NCI-H146 (cell line): ENCODE measurements around the gene LRMDA.
A peak's percentile ranks its signal among the peaks of the same experiment; 100 is the strongest.
"Not testable (repeated sequence)": the region's sequence is repeated elsewhere in the genome, so short reads cannot be mapped to it uniquely, and the experiment has no call there.

Source experiments
- DNase-seq: peaks from one replicate; lab custom pipeline; 2025; lab: John Stamatoyannopoulos, UW

Gene LRMDA

DNA sequence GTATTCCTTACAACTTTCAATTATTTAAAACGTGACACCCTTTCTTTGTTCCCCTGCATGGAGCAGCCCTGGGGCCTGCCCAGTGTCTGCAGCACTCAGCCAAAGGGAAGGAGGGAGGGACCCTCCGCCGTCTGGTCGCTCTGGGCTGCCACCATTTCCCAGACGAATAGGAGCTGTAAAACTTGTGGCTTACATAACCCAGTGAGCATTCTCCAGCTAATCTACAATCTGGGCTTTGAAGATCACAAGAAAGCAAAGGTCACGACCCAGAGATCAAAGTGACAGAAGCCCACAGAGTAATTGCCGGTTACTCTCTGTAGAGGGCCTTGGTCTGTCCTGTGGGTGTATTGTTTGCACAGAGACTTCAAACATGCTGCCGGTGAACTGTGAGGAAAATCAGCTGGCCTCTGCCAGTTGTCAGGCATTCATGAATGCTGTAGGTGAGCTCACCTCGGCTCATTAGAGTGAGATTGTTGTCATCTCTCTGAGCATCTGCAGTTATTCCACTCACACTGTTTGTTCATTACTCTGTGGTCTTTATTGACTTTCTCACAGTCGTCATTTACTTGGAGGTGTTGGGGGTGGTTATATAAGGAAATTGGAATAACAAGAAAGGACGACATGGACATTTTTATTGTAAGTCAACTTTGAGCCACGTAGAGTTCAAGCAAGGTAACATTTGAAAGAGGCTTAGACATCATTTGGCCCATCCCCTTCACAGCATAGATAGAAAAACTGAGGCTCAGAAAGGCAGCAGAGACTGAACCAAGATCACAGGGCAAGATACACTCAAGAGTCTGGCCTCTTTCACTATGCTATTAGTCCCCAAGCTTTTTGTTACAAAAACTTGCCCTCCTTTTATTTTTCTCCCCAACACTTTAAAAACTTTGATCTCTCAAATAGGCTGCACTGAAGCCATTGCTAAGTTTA is 619.8 kb downstream of the LRMDA start:
- DNase-seq, result peak; percentile 83

DNA sequence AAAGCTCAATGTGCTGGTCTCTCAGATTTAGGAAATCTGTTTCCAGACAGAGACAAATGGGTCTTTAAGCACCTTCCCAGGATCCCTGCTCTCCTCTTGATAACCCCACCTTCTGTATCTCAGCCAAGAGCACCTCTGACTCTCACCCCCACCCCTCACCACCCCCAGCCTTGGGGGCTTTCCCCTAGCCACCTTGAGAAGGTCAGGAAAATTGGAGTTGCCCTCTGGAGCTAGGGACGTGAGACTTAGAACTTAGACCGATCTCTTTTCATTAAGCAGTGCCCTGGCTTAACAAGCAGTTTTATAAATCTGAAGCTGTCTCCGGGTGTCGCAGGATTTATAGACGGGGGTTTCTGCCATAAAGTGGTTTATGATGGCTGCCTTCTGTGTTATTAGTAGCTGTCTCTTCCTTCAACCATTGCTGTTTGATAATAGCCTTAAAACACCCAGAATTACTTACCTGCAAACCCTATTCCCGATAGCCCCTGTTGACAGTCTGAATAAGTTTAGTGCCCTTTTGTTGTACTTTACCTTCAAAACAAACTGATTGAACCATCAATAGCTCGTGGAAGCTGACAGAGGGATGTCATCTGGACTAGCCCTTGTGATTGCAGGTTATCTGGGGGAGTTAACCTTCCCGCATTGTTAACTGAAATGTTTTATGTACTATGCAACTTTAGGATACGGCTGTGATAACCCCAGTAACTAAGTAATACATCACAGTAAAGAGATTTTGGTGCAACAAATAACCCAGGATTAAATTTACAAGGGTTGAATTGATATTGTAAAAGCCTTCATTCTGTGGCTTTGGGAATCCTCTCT is 621.5 kb downstream of the LRMDA start:
- DNase-seq, result no peak

DNA sequence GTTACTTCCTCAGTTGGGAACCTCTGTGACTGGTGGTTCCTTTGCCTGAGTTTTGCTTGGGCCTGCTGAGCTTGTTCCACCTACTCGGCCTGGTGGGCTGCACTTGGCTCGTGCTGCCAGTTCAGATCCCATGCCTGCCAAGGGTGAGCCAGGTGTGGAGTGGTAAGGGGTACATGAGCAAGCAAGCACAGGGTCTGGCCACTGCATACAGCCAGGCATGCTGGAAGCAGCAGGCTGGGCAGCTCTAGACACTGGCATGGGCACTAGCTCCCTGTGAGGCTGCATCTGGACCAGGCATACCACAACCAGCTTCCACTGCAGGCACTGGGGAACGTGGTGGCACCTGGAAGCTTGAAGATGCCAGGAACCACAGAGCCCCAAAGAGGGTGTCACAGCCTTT is 624.0 kb downstream of the LRMDA start:
- DNase-seq, result no peak

DNA sequence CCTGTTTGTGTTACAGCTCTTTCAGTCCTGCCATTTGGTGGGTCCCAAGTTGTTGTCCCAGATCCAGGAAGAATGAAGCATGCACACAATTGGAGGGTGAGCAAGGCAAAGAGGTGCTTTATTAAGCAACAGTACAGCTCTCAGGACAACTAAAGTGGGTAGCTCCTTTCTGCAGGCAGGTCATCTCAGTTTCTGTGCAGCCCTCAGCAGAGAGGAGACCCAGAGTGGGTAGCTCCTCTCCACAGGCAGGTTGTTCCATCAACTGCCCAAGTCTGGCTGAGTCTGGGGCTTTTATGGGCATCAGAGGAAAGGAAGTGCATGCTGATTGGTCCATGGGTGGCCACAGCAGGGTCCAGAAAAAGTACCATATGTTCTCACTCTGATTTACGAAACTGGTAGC is 624.5 kb downstream of the LRMDA start:
- no peak for DNase-seq

DNA sequence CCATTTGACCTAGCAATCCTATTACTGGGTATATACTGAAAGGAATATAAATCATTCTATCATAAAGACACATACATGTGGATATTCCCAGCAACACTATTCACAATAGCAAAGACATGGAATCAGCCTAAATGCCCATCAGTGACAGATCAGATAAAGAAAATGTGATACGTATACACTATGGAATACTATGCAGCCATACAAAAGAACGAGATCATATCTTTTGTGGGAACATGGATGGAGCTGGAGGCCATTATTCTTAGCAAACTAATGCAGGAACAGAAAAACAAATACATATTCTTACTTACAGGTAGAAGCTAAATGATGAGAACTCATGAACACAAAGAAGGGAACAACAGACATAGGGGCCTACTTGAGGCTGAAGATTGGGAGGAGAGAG is 629.6 kb downstream of the LRMDA start:
- not testable (repeated sequence) for DNase-seq

DNA sequence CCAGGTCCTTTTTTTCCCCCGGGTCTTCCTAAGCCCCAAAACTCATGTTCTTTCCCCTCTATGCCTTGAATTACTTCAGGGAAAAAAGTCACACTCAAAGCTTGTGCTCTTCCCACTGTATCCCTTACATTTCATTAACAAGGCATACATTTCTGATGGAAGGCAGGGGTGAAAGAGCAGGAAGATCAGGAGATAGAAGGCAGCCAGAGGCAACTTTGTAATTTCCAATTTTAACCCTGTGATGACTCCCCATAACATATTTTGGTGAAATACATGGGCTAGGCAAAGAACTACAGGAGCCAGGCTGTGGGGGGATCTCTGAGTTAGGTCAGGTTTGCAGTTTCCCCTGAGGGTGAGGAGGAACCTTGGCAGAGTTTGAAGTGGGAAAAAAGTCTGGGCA is 635.0 kb downstream of the LRMDA start:
- no peak for DNase-seq

DNA sequence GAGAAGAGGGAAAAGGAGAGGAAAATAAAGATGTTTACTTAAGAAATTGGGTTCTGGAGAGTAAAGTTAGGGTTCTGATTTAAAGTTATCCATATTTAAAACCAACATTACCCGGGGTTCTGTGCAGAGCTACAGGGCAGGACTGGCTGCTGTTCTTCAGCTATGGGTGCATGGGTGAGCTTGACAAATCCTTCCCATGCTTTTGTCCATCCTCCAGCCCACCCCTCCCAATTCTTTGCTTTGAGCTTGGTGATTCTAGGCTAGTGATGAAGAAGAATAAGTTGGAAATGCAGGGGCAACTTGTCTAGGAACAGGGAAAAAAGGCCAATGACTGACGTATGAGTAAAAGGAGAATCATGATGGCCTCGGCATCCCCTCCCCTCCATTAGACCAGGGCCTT is 636.0 kb downstream of the LRMDA start:
- no peak for DNase-seq

DNA sequence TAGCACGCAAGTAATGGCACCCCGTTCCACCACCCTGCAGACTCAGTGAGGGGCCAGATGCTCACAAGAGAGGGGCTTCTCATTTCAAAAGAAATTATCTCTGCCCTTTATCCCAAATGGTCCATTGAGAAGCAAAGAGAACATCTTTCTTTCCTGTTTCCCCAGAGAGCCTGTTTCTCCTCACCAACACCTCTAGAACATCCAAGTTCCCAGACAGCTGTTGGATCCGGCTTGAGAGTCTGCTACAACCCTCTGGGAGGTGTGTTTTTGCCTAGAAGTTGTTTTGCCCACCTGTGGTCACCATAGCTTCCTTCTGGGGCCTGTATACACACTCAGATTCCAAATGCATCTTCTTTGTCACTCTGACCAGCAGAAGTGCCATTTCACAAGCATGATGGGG is 637.4 kb downstream of the LRMDA start:
- DNase-seq, result no peak

DNA sequence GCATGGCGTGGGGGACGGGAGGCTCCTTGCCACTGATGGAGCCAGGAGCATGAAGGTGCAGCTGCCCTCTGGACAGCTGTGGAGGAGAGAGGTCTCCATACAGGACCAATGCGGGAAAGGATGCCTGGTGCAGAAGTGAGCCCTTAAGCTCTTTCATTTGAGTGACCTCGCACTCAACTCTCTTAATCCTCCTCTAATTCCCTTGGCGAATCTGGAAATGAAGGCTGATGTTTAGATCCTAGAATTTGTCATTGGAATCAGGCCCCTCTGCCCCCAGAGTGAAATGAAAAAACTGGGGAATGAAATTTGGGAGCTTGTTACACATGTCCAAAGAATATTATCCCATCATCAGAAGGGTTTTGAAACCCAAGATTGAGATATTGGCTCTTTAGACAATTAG is 639.5 kb downstream of the LRMDA start:
- no peak for DNase-seq

DNA sequence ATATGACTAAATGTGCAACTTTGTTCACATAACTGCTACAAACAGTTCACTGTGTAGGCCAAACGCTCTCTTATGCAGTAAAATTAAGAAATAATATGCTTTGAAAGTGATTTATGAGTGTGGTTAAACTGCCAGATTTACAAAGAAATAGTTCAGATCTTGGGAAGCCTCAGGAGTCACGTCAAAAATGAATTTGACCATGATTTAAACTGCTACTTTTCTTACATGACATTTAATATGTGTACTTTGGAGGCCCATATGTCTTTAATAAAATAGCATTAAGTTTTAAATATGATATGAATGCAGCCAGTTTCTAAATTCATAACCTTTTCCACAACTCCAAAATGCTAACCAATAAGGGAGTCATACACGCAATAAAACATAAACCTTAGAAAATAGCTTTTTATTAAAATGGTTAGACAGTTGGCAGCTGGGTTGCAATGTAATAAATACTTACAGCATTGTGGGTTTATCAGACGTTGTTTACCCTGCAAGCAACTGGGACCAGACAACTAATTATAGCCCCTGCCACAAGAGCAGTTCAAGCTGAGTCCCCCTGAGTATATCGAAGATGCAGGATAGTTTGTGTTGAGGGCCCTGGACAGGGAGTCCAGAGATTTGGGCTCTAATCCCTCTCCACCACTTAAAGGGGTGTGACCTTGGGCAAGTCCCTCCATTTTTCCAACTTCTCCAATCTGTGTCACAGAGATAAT is 640.4 kb downstream of the LRMDA start:
- no peak for DNase-seq

DNA sequence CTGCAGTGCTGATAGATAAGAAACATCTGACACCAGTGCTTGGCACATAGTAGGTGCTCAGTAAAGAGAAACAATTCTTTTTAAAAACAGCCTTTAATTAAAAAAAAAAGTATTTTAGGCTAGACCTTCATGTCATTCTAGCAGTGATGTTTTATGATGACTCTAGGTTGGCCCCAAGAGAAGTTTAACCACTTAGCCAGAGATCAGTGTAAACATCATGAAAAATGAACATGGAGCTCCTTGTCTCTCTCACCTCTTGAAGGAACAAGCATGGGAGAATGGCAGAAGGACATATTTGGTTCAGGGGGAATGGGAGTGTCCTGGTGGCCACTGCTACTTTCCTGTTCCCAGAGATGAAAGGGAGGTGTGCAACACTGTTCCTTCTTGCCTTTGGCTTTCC is 641.0 kb downstream of the LRMDA start:
- DNase-seq, result no peak

DNA sequence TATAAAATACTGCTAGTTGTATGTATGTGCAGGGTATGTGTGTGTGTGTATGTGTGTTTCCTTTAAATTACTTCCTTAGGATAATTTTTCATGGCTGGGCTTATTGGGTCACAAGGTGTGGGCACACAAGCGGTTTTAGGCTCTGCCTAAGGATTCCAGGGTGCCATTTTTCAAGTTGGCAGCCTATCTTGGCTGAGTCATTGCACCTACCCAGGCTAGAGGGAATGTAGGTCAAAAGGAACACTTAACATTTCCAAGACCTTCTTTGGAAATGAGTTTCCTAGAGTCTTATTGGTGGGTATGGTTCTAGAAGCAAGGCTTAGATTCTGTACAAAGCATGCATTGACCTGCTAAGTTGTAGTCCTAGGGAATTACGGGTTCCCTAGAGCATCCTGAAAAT is 642.1 kb downstream of the LRMDA start:
- no peak for DNase-seq

DNA sequence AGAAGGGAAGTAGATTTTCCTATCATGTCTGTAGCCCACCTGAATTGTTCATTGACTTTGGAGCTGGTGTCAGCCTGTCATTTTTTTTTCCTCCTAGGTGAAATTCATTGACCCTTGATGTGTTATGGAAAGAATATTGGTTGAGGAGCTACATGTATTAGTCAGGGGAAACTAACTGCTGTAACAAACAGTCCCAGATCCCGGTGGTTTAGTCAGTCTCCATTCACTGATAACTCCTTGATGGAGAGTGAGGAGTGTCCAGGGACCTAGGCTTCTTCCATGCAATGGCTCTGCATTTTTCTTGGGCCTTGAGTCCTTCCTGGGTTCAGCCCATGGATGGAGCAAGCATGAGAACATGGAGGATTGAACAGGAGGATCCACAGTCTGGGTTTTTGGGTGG is 643.2 kb downstream of the LRMDA start:
- no peak for DNase-seq

DNA sequence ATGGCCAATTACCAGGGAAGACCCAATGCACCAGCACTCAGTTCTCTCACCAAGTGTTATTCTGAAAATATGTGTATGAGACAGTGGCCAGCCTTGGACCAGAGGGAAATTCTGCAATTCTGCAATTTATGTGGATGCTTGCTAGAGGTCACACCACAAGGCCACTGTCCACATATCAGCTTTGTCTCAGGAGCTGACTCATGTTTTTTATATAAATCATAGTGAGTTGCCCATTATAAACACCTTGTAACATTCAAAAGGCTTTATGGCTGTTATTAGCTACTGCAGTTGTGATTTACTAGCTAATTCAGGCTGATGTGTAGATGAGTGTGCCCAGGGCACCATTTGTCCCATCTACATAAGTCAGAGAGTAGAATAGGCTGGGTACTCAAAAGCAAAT is 649.0 kb downstream of the LRMDA start:
- DNase-seq, result no peak

DNA sequence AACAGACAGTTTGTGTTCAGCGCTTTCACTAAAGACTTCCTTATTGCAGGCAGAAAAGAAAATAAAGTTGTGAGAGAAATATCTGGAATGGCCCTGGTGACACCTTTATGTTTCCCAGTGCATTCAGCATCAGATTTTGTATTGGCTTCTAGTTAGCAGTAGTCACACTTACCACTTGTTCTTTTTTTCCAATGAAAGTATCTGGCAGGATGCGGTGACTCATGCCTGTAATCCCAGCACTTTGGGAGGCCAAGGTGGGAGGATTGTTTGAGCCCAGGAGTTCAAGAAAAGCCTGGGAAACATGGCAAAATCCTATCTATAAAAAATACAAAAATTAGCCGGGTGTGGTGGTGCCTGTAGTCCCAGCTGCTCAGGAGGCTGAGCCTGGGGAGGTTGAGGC is 649.6 kb downstream of the LRMDA start:
- DNase-seq, result no peak

DNA sequence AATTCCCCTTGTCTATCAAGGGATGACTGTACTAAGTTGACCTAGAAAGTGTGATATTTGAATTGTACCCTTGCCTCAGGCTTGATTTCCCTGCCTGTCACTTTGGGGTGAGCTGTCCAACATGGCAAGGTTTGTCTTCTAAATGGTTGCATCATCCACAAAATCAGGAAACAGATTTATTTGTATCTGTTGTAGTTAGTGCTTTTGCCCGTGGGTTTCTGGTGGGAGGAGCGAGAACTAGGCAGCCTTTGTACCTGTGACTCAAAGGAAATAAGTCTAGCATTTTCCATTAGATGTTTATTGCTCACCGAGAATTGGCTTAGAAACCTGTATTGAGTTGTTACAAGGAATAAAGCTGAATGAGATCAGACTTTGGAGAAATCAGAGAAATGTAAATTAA is 650.8 kb downstream of the LRMDA start:
- no peak for DNase-seq

DNA sequence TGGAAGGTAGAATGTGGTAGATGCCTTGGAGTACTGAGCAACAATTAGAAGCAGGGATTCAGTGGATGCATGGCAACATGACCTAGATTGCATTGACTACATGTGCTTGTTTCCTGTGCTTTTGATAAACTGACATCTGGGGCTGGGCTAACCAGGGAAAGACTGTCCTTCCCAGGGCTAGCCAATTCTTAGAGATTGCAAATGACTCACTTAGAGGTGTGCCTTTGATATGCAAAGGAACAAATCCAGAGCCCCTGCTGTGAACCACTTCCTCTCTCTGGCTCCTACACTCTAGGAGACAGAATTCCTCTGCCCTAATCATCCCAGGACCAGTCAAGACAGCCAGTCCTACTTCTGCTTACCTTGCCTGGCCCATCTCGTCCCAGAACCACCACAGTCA is 651.5 kb downstream of the LRMDA start:
- peak; percentile 37 for DNase-seq

DNA sequence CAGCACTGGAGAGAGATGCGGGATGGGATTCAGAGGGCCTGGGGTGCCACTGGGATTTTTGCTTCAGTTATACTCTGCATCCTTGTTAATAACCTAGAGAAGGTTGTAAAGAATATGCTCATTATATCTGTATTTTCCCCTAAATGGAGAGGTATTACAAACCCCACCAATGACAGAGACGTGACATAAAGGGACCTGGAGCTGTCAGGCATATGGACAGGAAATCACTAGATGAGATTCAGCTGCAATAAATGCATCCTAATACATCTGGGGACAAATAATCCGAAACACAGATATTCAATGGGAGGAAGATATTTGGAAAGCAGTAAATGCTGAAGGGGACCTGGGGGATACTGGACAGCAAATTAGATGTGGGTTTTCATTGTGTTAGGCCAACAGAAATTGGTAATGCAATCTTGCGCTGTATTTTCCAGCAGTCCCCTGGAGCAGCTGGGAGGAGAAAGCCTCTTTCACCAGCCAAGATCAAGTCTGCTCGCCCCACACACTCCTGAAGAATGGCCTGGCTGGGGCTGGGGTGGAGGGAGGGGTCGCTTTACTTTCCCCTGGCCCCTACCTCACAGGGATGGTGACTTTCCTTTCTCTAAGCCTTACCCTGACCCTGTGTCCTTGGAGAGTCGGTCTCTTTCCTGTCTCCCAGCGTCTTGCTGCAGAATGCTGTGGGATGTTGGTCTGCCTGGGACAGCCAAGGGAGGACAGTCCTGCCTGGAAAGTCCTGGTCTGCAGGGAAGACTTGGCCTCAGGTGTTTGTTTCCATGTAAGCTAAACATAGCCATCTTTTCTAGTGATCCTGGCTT is 653.8 kb downstream of the LRMDA start:
- no peak for DNase-seq

DNA sequence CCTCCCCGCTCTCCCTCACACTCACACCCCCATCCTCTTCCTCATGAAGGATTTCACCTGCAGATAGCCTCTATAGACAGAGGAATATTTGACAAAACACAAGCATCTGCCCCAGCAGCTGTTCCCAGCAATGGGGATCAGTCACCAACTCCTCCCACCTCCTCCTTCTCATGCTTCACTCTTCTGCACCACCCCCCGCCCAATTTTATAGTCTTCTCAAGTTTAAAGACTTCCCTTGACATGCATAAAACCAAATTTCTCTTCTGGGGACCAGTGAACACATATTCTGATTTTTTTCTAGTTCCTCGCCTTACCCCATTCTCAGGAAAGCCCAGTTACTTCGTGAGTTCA is 654.4 kb downstream of the LRMDA start:
- DNase-seq, result no peak

DNA sequence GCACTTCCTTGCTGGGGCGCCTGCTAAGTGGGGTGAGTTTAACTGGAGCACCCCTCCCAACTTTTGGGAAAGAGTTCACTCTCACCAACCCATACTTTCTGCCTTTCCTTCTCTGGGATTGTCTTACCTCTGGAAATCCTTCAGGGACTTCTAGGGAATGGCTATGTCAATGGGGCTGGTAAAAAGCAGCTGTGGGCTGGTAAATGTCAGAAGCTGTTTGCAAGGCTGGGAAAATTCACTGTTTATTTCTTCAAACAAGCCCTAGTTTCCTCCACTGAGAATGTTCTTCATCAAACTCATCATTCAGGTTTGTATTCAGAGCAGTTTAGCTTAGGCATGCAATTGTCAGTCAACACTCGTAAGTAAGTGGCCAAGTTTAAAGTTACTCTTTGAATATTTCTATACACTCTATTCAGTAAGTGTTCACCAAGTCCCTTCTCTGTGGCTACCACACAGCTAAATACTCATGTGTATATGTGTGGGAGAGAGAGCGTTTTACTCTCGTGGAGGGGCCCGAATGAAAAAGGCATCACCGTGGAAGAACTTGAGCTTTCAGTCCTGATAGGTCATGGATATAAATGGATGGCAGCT is 654.8 kb downstream of the LRMDA start:
- DNase-seq, result no peak
